GM23248 (cell line): ENCODE measurements around the gene ACAN.

Experiments
- EZH2 ChIP-seq: fragments of 200-600 bp; sonication (generic); IDR thresholded peaks from 2 replicates; pipeline ENCODE4 v1.6.1; 2018; ENCODE audit warnings: antibody characterized with exemption, mild to moderate bottlenecking; ENCODE audit not compliant: insufficient read depth, poor library complexity, severe bottlenecking
- EZH2phosphoT487 ChIP-seq: fragments of 200-600 bp; sonication (generic); IDR thresholded peaks from 2 replicates; pipeline ENCODE4 v1.6.1; 2018; ENCODE audit warnings: antibody characterized with exemption, moderate library complexity, mild to moderate bottlenecking, low read depth; ENCODE audit not compliant: insufficient read depth

- TF ChIP-seq EZH2: no peak
- no peak for TF ChIP-seq EZH2phosphoT487
Measured at GRCh38 chr15:88913017-88913849, 110.0 kb downstream of the ACAN start, which contains the start of gene MFGE8.
